PC-9 (cell line): Measurements from ENCODE around the gene TOMM6. TPM values are rescaled to one million over a fixed set of nuclear protein-coding genes. Genes with fewer than 3 reads are reported as not detected.

Experiments used
- BruUV-seq: library from RNA; stranded (reverse); fragments of 400-500 nt; replicated peaks from 2 replicates; lab custom pipeline; 2021; lab: Mats Ljungman, UMichigan
- CTCF ChIA-PET: fragments of 300-600 bp; sonication (Branson Sonifier 250); formaldehyde crosslinking; loops from one replicate; lab custom pipeline; 2022; ENCODE audit warnings: antibody characterized with exemption; lab: Charles Lee
- POLR2A ChIA-PET: fragments of 300-600 bp; sonication (Branson Sonifier 250); formaldehyde crosslinking; loops from one replicate; lab custom pipeline; 2022; ENCODE audit warnings: antibody characterized with exemption; ENCODE audit not compliant: unreplicated experiment; lab: Charles Lee
- DNase-seq, 2 experiments: peaks; one replicate each; pipeline versions ENCODE4 v3.0.0 to v3.0.0-alpha.2; 2015 to 2022; ENCODE audit warnings: mixed read lengths in 1 of 2
- H2AFZ ChIP-seq: fragments of 200-600 bp; sonication (generic); 2 replicates; pipeline ENCODE4 v1.8.1; 2017; ENCODE audit warnings: antibody characterized with exemption
- H3F3A ChIP-seq: fragments of 200-600 bp; sonication (generic); 2 replicates; pipeline ENCODE4 v1.8.1; 2017; ENCODE audit warnings: antibody characterized with exemption, mild to moderate bottlenecking, low read depth; ENCODE audit not compliant: insufficient read depth
- H3K27ac ChIP-seq: fragments of 200-600 bp; sonication (generic); 2 replicates; pipeline ENCODE4 v1.6.1; 2016; ENCODE audit warnings: mixed run types
- H3K27me3 ChIP-seq: fragments of 200-600 bp; sonication (generic); 2 replicates; pipeline ENCODE4 v1.6.1; 2016; ENCODE audit warnings: low read depth, mixed run types; ENCODE audit not compliant: insufficient read depth
- H3K36me3 ChIP-seq: fragments of 200-600 bp; sonication (generic); 2 replicates; pipeline ENCODE4 v1.6.1; 2016; ENCODE audit warnings: low read depth, mixed run types
- H3K4me1 ChIP-seq: fragments of 200-600 bp; sonication (generic); replicated peaks from 2 replicates; pipeline ENCODE4 v1.6.1; 2016; ENCODE audit warnings: mixed run types; ENCODE audit not compliant: insufficient read depth
- H3K4me2 ChIP-seq: fragments of 200-600 bp; sonication (generic); 2 replicates; pipeline ENCODE4 v1.6.1; 2017; ENCODE audit warnings: mixed run types
- H3K4me3 ChIP-seq: fragments of 200-600 bp; sonication (generic); 2 replicates; pipeline ENCODE4 v1.6.1; 2016; ENCODE audit warnings: mixed run types
- H3K79me2 ChIP-seq: fragments of 200-600 bp; sonication (generic); 2 replicates; pipeline ENCODE4 v1.6.1; 2017; ENCODE audit warnings: low read depth, mixed run types
- H3K9me2 ChIP-seq: fragments of 200-600 bp; sonication (generic); 2 replicates; pipeline ENCODE4 v1.8.1; 2017; ENCODE audit warnings: mild to moderate bottlenecking; ENCODE audit not compliant: insufficient read depth
- H3K9me3 ChIP-seq: fragments of 200-600 bp; sonication (generic); 2 replicates; pipeline ENCODE4 v1.8.1; 2016; ENCODE audit warnings: low read depth; ENCODE audit not compliant: insufficient read depth
- H4K20me1 ChIP-seq: fragments of 200-600 bp; sonication (generic); 2 replicates; pipeline ENCODE4 v1.8.1; 2017; ENCODE audit not compliant: insufficient read depth
- EZH2 ChIP-seq: fragments of 200-600 bp; sonication (generic); IDR thresholded peaks from 2 replicates; pipeline ENCODE4 v1.8.0; 2017; ENCODE audit warnings: antibody characterized with exemption, low read depth
- intact Hi-C: fragments of 100-400 bp; cut with micrococcal nuclease; formaldehyde crosslinking; loops from one replicate; pipeline ENCODE4 v1.10.0; 2022; ENCODE audit not compliant: unreplicated experiment
- total RNA-seq: library from RNA; stranded (reverse); gene quantifications from 2 replicates; pipeline ENCODE4 v1.2.3, GENCODE V29; 2021
- TF ChIP-seq, protein P1 (sequence below): fragments of 200-600 bp; sonication (generic); conservative IDR thresholded peaks from 2 replicates; pipeline ENCODE4 v1.6.1; 2017; ENCODE audit warnings: mixed run types, antibody characterized with exemption, mild to moderate bottlenecking, moderate library complexity

Gene TOMM6
- total RNA-seq, 1 experiment from 2014 or later: 170 TPM

DNA sequence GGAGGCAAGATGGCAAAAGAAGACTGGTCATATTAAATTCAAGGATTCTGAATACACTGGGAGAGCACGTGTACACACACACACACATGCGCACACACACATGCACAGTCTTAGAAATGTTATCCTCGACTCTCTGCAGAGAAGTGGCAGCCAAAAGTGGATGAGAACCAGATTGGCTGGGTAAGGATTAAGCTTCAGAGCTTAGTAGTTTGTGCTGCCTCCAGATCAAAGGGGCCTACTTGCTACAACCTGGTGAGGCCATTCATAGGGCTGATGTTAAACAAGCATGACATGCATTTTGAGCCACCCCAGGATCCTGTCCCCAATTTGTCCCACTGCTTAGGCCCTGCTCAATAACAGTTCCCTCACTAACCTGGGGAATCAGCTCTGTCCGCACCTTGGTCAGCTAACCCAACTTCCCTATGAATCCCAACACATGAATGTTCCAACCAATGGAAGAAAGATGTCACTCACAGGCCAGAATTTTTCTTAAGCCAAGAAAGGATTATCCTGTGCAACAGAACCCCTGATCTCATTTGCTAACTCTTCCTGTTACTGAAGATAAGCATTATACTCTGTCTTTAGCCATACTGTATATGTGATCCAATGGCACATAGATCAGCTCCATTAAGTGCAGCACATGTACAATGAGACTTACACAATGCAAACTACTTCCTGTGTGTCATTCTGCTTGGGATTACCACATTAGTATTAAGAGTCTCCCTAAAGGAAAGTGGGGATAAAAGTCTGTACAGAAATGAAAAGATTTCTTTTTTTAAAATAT, 31.0 kb downstream of the TOMM6 start:
- Histone ChIP-seq H3K36me3 (no peaks in the 10 kb centered on the region), H3K27me3 (no peaks in the 10 kb centered on the region), H3K79me2 (no peaks in the 10 kb centered on the region), H2AFZ (no peak overlapping the region), H4K20me1 (no peaks in the 10 kb centered on the region), H3K27ac (no peak overlapping the region), H3K4me2 (no peak overlapping the region), H3K4me1 (no peaks in the 10 kb centered on the region), H3K9me3 (no peaks in the 10 kb centered on the region), H3F3A (peaks cover 4% of the 10 kb centered on the region; the same call in 1 of the 2 replicates), H3K4me3 (no peak overlapping the region), H3K9me2 (no peaks in the 10 kb centered on the region)
- TF ChIP-seq, protein P1, sequence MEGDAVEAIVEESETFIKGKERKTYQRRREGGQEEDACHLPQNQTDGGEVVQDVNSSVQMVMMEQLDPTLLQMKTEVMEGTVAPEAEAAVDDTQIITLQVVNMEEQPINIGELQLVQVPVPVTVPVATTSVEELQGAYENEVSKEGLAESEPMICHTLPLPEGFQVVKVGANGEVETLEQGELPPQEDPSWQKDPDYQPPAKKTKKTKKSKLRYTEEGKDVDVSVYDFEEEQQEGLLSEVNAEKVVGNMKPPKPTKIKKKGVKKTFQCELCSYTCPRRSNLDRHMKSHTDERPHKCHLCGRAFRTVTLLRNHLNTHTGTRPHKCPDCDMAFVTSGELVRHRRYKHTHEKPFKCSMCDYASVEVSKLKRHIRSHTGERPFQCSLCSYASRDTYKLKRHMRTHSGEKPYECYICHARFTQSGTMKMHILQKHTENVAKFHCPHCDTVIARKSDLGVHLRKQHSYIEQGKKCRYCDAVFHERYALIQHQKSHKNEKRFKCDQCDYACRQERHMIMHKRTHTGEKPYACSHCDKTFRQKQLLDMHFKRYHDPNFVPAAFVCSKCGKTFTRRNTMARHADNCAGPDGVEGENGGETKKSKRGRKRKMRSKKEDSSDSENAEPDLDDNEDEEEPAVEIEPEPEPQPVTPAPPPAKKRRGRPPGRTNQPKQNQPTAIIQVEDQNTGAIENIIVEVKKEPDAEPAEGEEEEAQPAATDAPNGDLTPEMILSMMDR: no peak
- no peak for TF ChIP-seq EZH2
- BruUV-seq: no TSS peak
- intact Hi-C loops: no loop called here
- no peak for DNase-seq
- POLR2A ChIA-PET: interaction anchor here (0.8 kb wide), 1 partner anchor 123 kb away, joined by 19 read pairs; the partner anchor contains the start of gene CCND3
- CTCF ChIA-PET: no interaction called here

DNA sequence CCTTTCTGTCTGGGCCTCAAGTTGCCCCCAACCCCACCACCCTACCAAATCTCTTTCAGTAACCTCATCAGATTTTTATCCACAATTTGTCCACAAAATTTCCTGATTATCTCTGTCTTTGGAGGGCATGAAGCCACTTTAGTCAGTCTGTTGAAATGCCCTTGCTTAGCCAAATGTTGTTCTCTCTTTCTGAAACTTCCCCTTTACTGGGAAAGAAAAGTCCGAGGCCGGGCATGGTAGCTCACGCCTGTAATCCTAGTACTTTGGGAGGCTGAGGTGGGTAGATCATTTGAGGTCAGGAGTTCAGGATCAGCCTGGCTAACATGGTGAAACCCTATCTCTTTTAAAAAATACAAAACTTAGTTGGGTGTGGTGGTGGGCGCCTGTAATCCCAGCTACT, 33.8 kb downstream of the TOMM6 start:
- no peak for TF ChIP-seq EZH2
- TF ChIP-seq, protein P1: no peak
- no peak overlapping the region for H2AFZ ChIP-seq
- POLR2A ChIA-PET: no interaction called here
- H3K9me3 ChIP-seq: no peaks in the 10 kb centered on the region
- DNase-seq: no peak
- H3K4me2 ChIP-seq: no peak overlapping the region
- no peak overlapping the region for H3K27ac ChIP-seq
- no peaks in the 10 kb centered on the region for H3K36me3 ChIP-seq
- H3K4me3 ChIP-seq: no peak overlapping the region
- peaks cover 13% of the 10 kb centered on the region; the same call in 1 of the 2 replicates for H3F3A ChIP-seq
- BruUV-seq: no TSS peak
- intact Hi-C loops: no loop called here
- no peaks in the 10 kb centered on the region for H3K9me2 ChIP-seq
- CTCF ChIA-PET: no interaction called here
- no peaks in the 10 kb centered on the region for H3K27me3 ChIP-seq
- peaks cover 16% of the 10 kb centered on the region for H3K4me1 ChIP-seq
- H3K79me2 ChIP-seq: no peaks in the 10 kb centered on the region
- H4K20me1 ChIP-seq: no peaks in the 10 kb centered on the region

DNA sequence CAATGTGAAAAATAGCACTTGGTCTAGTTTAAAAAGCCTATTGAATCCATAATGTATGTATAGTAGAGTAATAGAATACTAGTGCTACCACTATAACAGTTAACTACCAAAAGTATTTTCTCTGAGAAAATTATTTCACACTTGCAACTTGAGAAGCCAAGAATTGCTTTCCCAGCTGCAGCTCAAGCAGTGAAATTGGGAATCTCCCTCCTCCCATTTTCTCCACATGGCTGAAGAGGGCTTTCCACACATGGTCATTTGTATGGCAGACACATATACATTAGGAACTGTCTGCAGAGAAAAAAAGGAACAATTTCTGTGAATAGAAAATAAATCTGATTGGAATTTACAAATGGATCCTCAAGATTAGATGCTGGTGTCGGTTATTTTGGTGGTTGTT, 34.5 kb downstream of the TOMM6 start:
- POLR2A ChIA-PET: no interaction called here
- DNase-seq: no peak
- H3K27ac ChIP-seq: no peak overlapping the region
- intact Hi-C loops: no loop called here
- H2AFZ ChIP-seq: no peak overlapping the region
- H3K36me3 ChIP-seq: no peaks in the 10 kb centered on the region
- CTCF ChIA-PET: no interaction called here
- H3K79me2 ChIP-seq: no peaks in the 10 kb centered on the region
- no peaks in the 10 kb centered on the region for H3K9me3 ChIP-seq
- H3K27me3 ChIP-seq: no peaks in the 10 kb centered on the region
- H3K9me2 ChIP-seq: no peaks in the 10 kb centered on the region
- no TSS peak for BruUV-seq
- peaks cover 16% of the 10 kb centered on the region for H3K4me1 ChIP-seq
- no peak overlapping the region for H3K4me3 ChIP-seq
- H3F3A ChIP-seq: peaks cover 13% of the 10 kb centered on the region; the same call in 1 of the 2 replicates
- H3K4me2 ChIP-seq: no peak overlapping the region
- TF ChIP-seq EZH2: no peak
- TF ChIP-seq, protein P1: no peak
- no peaks in the 10 kb centered on the region for H4K20me1 ChIP-seq
